Left forelimb (tissue), 1 donor: ENCODE results near the gene ADGRE1.

ENCODE experiments used
- DNase-seq: peaks from one replicate; pipeline ENCODE4 v3.0.0-alpha.2; 2018; ENCODE audit warnings: low spot score

Gene ADGRE1

DNA sequence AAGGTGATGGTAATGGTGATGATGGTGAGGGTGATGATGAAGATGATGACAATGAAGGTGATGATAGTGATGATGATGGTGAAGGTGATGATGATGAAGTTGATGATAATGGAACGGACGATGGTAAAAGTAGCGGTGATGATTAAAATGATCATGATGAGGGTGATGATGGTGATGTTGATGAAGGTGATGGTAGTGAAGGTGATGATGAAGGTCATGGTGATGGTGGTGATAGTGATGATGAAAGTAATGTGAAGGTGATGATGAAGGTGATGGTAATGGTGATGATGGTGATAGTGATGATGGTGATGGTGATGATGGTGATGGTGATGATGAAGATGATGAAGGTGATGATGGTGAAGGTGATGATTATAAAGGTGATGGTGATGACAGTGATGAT lies 67.7 kb downstream of the ADGRE1 start:
- DNase-seq, result no peak

- no peak for DNase-seq
Observed at GRCh38 chr19:6956573-6956972, 69.2 kb downstream of the ADGRE1 start.

DNA sequence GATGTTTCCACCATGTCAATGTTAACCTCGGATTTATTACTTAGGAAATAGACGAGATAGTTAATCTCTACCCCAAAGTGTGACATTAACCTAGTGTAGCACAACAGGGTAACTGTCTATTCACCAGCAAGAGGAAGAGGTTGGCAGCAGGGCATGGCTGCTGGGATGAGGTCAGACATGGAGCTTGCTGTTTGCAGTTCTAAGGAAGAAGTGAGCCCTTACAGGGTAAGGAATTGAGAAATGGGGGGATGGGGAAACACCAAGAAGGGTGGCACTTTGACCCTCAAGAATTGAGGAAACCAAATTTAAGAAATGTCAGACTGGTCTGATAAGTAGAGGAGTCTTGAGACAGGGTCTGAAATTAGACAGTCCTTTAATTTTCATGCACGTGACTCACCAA lies 71.4 kb downstream of the ADGRE1 start:
- DNase-seq, result no peak

- DNase-seq, result no peak
Observed at GRCh38 chr19:6963244-6963852, 76.0 kb downstream of the ADGRE1 start.

- DNase-seq, result no peak
Observed at GRCh38 chr19:6963937-6964336, 76.6 kb downstream of the ADGRE1 start.

GRCh38 chr19:6967967-6968366 lies 80.6 kb downstream of the ADGRE1 start:
- DNase-seq, result no peak

- no peak for DNase-seq
Observed at GRCh38 chr19:6969490-6969889, 82.1 kb downstream of the ADGRE1 start.

DNA sequence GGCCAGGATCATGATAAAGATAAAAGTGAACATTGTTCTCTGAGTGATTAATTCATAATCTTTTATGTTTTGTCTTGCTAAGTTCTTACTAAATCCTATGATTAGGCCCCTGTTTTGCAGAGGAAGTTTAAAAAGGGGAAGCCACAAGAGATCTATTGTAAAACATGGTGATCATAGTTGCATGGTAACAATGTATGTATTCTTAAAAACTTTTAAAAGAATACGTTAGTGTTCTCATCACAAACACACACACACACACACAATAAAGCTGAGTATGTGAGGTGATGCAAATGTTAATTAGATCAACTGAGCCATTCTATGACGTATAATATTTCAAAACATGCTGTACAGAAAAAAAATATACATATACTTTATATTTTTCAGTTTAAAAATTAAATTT lies 82.6 kb downstream of the ADGRE1 start:
- no peak for DNase-seq

GRCh38 chr19:6970443-6970842 lies 83.1 kb downstream of the ADGRE1 start:
- no peak for DNase-seq

- no peak for DNase-seq
Observed at GRCh38 chr19:6971366-6971765, 84.0 kb downstream of the ADGRE1 start.

DNA sequence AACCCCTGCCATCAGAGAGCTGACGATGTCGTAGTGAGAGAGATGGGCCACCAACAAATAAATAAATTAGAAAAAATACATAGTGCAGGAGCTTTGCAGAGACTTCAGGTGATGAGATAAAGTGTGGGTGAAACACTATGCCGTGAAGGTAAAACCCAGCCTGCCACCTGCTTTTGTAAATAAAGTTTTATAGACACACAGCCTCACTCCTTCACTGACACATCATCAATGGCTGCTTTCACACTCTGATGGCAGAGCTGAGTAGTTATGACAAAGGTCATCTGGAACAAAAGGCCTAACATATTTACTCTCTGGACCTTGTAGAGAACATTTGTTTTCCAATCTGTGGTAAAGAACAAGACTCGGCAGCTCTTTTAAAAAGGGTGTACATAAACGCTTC lies 88.8 kb downstream of the ADGRE1 start:
- DNase-seq, result no peak

- no peak for DNase-seq
Observed at GRCh38 chr19:6979399-6979798, 92.0 kb downstream of the ADGRE1 start.

- DNase-seq, result no peak
Observed at GRCh38 chr19:6983448-6983847, 96.1 kb downstream of the ADGRE1 start.

GRCh38 chr19:6987850-6988249 lies 100.5 kb downstream of the ADGRE1 start:
- no peak for DNase-seq

- DNase-seq, result no peak
Observed at GRCh38 chr19:6988257-6988656, 100.9 kb downstream of the ADGRE1 start.
